GF-D8 (cell line): ENCODE data around the gene ARID2.
A peak's percentile ranks its signal among the peaks of the same experiment; 100 is the strongest.

Experiments used
- DNase-seq: peaks from one replicate; lab custom pipeline; 2025; lab: John Stamatoyannopoulos, UW

ARID2 gene

DNA sequence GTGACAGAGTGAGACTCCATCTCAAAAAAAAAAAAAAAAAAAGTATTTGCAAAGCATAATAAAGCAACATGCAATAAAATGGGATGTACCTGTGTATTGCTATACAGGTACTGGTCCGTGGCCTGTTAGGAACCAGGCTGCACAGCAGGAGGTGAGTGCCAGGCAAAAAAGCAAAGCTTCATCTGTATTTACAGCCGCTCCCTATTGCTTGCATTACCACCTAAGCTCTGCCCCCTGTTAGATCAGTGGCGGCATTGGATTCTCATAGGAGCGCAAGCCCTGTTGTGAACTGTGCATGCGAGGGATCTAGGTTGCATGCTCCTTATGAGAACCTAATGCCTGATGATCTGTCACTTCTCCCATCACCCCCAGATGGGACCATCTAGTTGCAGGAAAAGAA, 147.6 kb downstream of the ARID2 start:
- DNase-seq, result no peak

DNA sequence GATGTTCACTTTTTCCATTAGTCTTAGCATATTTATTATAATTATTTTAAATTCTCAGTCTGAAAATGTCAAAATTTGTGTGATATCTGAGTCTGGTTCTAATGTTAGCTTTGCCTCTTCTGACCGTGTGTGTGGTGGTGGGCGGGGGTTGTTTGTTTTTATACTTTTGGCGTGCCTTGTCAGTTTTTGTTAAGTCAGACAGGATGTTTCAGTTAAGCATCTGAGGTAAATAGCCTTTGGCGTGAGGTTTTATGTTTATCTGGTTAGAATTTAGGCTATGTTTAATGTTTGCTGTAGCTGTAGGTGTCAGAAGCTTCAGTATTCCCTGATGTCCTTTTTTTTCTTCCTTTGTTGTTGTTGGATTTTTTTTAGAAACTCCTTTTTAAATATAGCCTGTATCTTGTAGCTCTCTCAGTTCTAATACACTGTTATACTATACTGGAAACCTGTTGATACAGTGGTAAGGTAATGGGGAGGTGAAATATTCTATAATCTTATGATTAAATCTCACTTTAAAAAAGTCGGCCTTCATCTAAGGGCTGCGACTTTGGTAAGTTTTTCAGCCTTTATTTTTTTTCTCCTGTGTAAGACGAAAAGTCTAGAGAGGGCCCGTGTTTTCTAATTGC, 149.2 kb downstream of the ARID2 start:
- no peak for DNase-seq

DNA sequence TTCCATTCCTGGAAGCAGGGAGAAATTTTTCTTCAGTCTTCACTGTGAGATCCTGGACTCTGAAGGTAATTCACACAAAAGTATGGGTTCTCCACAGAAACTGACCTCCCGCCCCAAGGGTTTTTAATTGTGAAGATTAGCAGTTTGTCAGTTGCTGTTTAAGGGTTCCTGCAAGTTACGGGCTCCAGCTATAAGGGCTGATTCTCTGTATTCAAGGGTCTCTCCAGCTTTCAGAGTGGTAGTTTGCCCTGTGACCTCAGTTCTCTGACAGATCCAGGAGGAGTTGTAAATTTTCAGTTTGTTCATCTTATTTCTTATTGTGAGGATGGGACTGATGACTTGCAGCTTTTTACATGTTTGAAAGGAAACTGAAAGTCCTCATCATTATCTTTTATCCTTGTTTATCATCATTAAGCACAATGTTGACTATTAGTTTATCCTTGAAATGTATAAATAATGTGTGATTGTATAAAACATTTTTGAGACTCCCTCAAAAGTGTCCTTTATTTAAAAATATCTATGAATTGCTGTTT, 149.9 kb downstream of the ARID2 start:
- no peak for DNase-seq

DNA sequence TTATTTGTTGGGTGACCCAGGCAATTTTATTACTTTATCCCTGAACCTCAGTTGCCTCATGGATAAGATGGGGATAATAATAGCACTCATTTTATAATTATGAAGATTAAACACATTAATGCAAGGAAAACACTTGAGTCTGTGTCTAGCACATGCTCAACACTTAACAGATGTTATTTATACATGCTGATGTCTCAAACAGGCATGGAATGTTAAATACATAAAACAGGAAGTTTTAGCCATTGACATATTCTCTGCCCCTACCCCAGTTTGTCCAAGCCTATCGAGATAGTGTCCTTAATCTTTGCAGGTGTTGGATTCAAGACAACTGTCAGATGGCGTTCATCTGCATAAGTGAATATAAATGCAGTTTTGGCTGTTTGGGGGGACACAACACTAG, 151.0 kb downstream of the ARID2 start:
- DNase-seq, result no peak

DNA sequence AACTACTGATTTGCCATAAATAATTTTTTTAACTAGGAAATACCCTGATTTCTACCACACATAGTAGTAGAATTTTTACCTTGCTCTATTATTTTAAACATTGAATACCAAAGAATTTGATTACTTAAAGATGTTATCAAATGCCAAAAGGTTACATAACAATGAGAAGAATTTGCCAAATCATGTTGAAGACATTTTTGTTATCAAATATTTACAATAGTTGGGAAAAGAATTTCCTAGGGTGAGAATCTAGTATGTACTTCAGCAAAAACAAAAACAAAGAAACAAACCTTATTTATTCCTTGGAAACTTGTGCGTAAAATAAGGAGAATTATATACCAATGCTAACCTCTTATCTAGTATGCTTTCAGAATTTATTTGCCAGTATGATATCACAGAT, 153.7 kb downstream of the ARID2 start:
- no peak for DNase-seq

DNA sequence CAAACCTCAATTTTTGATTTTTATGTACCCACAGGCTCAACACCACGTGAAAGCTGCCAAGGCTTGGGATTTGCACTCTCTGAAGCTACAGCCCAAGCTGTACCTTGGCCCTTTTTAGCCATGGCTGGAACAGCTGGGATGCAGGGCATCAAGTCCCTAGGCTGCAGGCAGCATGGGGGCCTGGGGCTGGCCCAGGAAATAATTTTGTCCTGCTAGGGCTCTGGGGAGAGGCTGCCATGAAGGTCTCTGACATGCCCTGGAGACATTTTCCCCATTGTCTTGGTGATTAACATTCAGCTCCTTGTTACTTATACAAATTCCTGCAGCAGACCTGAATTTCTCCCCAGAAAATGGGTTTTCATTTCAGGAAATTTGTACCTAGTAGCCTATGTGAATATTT, 157.2 kb downstream of the ARID2 start:
- no peak for DNase-seq

DNA sequence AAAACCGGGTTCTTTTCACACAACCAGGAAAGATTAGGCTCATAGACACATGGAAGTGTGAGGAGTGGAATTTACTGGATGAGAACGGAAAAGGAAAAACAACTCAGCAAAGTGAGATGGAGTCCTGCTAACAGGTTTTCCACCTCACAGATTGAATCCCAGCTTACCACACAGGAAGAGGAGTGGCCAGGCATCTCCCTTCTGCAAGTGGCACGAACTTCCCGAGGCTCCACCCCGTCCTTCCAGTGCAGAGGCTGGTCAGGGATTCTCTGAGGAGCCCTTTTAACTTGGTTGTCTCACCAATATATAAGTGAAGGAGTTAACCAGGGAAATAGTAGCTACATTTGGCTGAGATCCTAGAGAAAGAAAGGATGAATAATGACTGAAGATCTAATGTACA, 158.0 kb downstream of the ARID2 start:
- no peak for DNase-seq

DNA sequence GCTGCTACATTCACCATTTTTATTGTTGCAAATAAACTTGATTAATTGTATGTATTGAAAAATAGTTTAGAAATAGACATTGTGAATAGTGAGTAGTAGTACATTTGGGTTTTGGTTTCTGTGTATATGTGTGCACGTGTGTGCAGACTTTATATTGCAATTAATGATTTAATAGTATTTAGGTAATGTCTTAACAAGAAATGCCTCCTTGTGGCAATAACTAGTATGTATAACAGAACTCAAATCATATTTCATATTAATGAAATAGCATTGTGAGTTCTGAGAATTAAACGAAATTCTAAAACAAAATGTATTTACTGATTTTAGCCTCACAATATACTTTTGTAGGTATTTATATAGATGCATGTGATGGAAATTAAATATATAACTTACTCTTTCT, 160.8 kb downstream of the ARID2 start:
- DNase-seq, result no peak

DNA sequence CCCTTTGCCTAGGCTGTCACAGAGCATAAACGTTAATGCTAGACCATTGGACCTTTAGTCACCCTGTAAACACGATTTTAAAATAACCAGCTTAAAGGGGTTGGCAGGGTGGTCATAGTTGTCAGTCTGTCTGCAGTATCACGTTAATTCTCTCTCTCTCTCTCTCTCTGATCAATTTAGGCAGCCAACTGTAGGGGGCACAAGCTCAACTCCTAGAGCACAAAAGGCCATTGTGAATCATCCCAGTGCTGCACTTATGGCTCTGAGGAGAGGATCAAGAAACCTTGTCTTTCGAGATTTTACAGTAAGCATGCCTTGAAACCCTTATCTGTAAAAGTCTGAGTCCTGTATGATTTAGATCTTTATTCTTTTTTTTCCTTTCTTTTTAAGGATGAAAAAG, 163.7 kb downstream of the ARID2 start:
- no peak for DNase-seq

DNA sequence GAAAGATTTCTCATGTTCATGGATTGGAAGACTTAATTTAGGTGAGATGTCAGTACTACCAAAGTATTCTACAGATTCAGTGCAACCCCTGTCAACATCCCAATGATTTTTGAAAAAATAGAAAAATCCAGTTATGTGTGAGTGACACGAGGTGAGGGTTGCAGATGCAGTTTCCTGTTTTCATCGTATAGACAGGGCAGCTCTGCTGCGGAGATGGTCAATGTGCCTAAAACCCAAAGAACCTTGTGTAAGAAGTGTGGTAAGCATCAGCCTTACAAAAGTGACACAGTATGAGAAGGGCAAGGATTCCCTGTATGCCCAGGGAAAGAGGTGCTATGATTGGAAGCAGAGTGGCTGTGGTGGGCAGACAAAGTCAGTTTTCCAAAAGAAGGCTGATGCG, 166.5 kb downstream of the ARID2 start:
- DNase-seq, result no peak

DNA sequence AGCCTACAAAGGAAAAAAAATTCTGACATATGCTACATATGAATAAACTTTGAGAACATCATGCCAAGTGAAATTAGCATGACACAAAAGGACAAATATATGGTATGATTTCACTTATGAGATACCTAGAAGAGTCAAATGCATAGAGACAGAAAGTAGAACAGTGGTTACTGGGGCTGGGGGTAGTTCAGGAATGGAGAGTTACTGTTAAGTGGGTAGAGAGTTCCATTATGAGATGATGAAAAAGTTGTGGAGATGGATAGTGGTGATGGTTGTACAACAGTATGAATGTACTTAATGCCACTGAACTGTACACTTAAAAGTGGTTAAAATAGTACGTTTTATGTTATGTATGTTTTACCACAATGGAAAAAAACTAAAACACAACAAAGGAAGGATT, 168.6 kb downstream of the ARID2 start:
- DNase-seq, result no peak

DNA sequence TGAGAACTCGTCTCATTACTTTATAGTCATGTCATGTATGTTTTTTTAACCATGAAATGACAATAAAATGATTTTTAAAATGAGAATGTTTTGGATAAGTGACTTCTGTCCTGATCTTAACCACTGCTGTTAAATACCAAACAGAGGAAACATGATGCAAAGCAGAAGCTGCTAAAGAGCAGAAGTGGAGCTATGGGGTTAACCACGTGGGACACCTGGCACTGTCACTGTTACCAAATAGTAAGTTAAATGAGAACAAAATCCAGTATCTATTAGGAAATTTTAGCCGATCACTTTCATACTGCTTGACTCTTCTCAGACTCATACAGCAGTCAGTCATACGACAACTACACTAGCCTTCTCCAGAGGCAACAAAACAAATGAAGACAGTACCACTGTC, 178.4 kb downstream of the ARID2 start:
- peak; percentile 29 for DNase-seq

DNA sequence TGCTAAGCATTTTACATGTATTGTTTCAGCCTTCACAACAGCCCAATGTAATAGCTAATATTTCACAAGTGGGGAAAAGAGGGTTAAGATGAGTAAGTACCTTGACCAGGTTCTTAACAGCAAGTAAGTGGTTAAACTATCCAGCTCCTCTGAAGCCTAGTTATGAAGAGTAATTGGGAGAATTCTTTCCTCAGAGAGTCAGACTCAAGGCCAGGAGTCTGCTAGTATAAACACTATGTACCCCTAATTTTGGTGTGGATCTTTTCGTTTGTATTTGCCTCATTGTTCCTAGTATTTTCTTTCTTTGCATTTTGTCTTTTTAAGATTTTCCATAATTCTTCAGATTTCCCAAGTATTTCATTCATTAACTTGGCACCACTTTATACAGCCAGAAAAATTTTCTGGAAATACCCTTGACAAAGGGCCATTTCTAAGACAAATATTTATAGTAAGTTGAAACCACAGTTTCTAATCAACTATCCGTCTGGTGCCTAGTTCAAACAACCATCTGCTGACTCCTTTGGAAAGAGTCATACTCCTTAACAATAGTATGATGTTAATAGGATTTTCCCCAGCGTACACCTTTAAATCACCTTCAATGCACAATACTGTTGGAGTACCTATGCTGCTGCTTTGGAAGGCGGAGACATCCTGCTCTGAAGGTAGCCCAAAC, 179.7 kb downstream of the ARID2 start:
- DNase-seq, result no peak

DNA sequence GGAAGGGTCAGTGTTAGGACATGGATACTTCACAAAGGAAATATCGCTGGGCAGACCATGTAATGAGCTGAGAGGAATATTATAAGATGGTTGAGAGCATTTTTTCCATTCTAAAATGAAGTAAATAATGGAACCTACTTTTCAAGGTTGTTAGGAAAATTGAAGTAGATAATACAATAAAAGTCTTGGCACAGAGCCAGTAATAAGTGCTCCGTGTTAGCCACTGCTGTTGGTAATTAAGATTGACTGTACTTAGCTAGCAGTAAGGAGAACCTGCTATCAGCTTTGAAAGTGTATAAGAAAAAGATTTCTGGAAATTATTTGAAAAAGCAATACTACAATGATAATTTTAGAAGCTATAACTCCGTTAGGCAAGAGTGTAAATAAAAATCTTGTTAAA, 183.3 kb downstream of the ARID2 start:
- no peak for DNase-seq

DNA sequence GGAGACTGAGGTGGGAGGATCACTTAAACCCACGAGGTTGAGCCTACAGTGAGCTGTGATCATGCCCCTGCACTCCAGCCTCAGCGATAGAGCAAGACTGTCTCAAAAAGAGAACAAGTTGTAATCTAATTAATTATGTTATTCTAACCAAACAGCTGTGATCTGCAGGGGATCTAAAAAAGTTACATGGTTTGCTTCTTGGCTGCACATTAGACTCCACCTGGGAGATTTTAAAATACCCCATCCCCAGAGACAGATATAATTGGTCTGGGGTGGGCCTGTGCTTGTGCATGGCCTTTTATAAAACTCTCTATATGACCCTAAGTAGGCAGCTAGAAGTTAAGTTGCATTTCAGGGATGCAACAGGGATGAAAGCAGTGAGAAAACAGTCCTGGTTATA, 184.1 kb downstream of the ARID2 start:
- DNase-seq, result no peak

DNA sequence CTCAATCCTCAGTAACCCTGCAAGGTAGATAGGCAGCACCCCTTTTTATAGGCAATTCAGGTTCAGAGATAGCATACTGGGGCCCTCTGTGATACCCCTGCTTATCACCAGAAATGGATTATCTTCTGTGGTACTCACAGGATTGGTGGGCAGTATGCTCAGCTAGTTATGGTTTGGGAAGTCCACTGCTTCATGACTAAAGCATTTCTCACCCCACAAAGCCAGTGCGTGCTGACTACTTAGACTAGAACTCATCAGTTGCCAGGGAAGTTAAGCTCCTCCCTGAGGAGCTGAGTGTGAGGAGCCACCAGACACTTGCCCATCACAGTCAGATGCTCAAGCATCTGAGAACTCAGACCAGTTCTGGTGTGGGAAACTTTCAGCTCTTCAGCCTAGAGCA, 184.6 kb downstream of the ARID2 start:
- DNase-seq, result no peak

DNA sequence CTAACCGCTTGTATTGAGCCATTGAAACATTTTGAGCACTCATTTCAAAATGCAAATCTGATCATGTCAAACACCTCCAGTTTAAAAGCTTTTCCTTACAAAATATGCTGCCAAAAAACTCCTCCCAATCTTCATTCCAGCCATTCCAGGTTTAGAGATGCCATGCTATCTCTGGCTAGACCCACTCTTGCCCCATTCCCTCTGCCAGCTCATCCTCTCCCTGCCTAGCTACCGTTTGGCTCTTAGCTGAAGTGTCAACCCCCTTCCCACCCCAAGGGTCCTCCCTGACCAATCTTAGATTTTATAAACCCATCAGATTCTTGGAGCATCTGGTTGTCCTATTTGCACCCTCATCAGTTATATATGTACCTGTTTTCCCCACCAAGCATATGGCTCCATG, 185.9 kb downstream of the ARID2 start:
- DNase-seq, result no peak

DNA sequence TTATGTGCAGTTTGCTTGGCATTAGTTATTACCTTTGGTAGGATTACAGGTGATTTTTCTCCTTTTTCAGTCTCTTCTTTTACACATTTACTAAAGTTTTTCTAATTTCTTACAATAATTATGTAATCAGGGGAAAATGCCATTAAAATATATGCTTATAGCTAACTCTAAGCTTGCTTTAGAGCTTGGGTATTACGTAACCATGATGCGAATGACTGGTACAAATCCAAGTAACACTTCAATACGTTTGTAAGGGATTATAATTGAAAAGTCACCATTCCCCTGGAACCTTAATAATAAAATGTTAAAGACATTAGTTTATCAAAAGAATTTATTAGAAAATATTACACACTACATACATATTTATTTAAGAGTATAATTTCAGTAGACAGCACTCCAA, 189.3 kb downstream of the ARID2 start:
- DNase-seq, result no peak

DNA sequence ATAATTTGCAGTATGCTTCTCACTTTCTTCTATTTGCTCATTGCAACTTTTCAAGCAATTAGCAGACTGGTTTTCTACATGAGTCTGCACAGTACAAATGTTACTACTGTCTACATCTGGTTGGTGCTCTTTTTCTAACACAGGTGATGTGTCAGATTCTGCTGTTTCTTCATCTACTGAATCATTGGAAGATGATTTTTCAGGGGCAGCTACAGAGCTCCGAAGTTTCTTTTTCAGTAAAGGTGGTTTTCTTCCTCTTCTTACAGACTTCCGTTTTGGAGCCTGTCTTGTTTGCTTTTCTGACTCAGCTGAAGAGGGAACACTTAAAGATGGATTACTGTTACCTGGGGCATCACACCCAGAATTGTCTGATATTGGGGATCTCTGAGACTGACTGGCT, 198.8 kb downstream of the ARID2 start:
- DNase-seq, result no peak

DNA sequence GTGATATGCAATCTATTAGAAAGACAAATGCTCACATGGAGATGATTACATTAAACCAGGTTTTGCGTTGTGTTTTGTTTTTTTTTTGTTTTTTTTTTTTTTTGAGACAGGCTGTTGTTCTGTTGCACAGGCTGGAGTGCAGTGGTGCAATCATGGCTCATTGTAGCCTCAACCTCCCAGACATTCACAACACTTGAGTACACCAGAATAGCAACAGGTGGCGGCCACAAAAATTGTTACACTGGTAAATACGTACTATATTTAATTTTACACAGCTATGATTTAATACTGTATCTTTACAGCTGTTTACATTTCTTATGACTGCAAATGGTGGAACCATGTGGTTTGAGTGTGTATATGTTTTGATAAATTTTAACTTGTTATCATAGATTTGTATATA, 200.9 kb downstream of the ARID2 start:
- DNase-seq, result no peak

DNA sequence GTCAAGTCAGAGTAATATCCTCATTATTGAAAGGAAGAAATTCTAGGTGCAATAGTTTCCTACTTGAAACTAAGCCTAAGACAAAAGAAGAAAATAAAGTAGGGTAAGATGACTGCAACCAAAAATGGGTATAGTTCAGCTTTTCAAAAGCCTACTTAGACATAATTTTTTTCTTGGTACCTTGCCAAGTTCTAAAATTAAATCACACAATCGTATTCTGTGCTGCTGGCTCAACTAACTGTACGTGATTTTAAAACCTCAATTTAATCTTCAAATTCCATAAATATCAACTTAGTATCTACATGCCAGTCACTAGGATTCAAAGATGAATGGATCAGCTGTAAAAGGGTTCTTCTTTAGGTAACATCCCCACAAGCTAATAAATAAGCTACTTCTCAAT, 204.0 kb downstream of the ARID2 start:
- DNase-seq, result no peak

DNA sequence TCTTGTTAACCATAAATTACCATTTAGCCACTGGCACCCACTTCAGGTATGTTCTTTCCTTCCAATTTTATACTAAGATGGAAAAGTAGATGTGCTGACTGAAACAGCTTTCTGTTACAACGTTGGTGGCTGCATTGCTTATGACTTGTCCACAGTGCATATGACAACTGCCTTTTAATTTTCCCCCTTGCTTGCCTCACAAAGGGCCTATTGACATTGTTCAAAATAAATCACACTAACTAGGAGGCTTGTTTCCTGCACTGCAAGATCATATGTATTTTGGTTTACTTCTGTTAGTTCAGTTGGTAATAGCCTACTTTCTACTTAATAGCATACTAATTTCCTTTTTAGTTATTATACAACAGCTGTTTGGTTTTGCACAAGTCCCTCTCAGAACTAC, 205.4 kb downstream of the ARID2 start:
- DNase-seq, result no peak

DNA sequence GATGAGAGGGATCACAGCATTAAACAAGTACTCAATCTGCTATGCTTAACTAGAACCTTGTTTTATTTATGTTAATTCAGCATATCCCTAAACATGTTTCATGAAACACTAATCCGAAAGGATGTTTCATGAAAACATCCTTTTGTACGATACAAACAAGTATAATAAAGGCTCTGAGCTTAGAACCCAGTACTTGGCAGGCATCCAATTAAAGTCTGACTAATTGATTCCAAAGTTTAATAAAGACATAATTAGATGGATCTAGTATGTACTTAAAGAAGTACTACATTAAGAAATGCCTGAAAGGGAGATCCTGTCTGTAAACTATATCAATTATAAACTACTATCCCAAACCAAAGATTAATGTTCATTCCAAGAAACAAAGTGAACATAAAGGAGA, 209.1 kb downstream of the ARID2 start:
- DNase-seq, result no peak

DNA sequence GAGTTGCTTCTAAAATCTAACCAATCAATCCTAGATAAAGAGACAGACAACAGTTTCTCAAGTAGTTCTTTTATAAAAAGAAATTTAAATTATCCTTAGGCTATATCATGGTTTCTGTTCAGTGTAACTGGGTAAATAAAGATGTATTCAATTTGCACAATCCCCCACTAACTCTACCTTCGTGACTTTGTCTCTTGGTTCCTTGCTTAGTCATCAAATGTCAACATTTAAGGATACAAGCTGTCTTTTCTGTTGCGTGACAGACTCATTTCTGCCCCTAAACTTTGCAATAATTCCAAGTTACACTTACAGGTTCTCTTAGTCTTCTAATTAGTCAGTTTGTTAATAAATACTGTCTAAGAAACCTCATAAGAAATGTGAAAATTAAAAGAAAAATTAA, 210.3 kb downstream of the ARID2 start:
- no peak for DNase-seq
